Measurements from ENCODE around the gene CTNNA2. TPM values are rescaled to one million over a fixed set of nuclear protein-coding genes. Genes with fewer than 3 reads are reported as not detected.

Gene CTNNA2
- total and polyA plus RNA-seq, 2 of the 8 experiments (the other 6 are each of a cell fraction or from before 2014, with no cell fraction given): 3.9 to 9.0 TPM

DNA sequence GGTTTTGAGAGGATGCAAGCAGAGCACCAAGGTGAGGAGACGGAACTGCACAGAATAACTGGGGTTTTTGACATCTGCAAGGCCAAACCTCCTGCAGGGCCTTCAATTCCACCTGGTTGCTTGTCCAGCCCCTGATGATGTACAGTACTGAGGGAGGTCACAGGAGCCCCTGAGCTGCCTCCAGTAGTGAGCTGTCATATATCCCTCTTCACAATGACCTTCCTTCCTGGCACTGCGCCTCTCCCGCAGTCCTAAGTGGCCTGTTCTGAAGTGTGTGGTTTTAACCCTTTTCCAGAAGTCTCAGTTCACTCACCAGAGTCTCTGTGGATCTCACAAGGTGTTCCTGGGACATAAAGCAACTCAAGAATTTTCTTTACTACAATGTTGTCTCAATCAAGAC is 746.4 kb downstream of the CTNNA2 start (continued):
- TF ChIP-seq TAF7 (optimal IDR thresholded peaks at IDR 0.05; ENCODE audit: borderline replicate concordance, low read depth, low read length): no peak
- TF ChIP-seq, protein P1, sequence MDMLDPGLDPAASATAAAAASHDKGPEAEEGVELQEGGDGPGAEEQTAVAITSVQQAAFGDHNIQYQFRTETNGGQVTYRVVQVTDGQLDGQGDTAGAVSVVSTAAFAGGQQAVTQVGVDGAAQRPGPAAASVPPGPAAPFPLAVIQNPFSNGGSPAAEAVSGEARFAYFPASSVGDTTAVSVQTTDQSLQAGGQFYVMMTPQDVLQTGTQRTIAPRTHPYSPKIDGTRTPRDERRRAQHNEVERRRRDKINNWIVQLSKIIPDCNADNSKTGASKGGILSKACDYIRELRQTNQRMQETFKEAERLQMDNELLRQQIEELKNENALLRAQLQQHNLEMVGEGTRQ (IDR thresholded peaks at IDR 0.05; ENCODE audit: low read length): no peak

Measured in H1 (cell line).